ENCODE measurements around the gene KLHL3.
"Not testable (repeated sequence)": the region's sequence is repeated elsewhere in the genome, so short reads cannot be mapped to it uniquely, and the experiment has no call there.

KLHL3 gene

DNA sequence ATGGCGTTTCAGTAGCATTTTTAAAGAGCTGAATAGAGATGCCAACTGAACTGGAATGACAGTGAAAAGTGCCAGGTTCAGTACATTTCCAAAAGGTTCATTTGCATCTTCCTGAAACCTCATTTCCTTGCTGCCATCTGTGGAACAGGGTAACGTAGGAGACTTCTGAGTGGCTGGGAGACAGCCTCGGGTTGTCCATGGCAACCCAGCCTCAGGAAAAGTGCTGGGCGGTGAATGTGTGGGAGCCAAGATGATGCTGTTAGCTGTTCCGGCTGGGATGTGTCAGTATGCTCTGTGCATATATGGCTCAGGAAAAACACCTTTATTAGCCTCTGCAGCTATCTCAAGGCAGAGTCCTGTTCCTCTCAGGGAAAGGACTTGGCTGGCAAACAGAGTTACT is 87.5 kb downstream of the KLHL3 start:
- TF ChIP-seq, protein P1, sequence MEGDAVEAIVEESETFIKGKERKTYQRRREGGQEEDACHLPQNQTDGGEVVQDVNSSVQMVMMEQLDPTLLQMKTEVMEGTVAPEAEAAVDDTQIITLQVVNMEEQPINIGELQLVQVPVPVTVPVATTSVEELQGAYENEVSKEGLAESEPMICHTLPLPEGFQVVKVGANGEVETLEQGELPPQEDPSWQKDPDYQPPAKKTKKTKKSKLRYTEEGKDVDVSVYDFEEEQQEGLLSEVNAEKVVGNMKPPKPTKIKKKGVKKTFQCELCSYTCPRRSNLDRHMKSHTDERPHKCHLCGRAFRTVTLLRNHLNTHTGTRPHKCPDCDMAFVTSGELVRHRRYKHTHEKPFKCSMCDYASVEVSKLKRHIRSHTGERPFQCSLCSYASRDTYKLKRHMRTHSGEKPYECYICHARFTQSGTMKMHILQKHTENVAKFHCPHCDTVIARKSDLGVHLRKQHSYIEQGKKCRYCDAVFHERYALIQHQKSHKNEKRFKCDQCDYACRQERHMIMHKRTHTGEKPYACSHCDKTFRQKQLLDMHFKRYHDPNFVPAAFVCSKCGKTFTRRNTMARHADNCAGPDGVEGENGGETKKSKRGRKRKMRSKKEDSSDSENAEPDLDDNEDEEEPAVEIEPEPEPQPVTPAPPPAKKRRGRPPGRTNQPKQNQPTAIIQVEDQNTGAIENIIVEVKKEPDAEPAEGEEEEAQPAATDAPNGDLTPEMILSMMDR (IDR thresholded peaks at IDR 0.05; ENCODE audit: control insufficient read depth, extremely low read depth, insufficient read depth), result no peak
- no peak for DNase-seq (ENCODE audit: low read depth)
- no peak overlapping the region for H3K4me3 ChIP-seq (ENCODE audit: low read depth, low read length)

DNA sequence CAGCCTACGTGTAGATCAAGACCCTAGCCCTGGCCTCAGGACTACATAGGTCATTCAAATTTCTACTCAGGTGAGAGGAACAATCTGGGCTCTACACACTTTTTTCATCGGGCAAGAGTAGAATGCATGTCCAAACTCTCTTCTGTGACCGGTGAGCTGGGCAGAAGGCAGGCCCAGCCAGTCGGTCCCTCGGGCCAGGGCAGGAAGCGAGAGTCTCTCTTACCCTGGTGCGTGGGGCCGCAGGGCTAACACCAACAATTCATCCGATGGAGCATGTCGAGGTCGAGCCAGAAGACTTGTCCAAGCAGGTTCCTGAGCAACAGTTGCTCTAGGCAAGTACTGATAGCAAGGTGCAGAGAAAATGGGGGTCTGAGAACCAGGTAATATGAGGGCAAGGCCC is 88.5 kb downstream of the KLHL3 start:
- TF ChIP-seq, protein P1 (IDR thresholded peaks at IDR 0.05; ENCODE audit: control insufficient read depth, extremely low read depth, insufficient read depth), result no peak
- H3K4me3 ChIP-seq (ENCODE audit: low read depth, low read length), result no peak overlapping the region
- no peak for DNase-seq (ENCODE audit: low read depth)

DNA sequence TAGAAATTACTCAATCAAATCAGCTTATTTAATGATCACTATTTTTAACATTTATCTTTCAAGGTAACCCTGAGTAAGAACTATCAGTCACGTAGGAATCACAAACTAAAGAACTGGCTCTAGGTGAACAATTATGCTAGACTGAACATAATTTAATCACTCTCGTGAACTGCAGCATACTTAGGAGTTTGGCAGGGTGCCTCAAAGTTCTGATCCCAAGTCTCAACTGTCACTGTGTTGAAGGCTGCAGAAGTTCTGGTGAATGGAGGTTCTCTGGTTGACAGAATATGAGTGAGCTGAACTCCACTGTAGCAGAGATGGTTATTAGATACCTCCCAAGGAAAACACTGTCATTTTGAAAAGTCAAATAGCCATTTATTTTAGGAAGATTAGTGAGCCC is 89.1 kb downstream of the KLHL3 start:
- TF ChIP-seq, protein P1 (IDR thresholded peaks at IDR 0.05; ENCODE audit: control insufficient read depth, extremely low read depth, insufficient read depth), result no peak
- DNase-seq (ENCODE audit: low read depth), result no peak
- H3K4me3 ChIP-seq (ENCODE audit: low read depth, low read length), result no peak overlapping the region

DNA sequence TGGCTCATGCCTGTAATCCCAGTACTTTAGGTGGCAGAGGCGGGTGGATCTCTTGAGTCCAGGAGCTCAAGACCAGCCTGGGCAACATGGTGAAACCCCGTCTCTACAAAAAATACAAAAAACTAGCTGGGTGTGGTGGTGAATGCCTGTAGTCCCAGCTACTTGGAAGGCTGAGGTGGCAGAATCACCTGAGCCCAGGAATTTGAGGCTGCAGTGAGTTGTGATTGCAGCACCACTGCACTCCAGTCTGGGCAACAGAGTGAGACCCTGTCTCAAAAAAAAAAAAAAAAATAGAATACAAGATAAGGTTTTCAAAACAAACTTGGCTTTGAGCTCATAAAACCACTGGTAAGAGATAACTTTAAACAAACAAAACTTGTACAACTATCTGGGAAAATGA is 92.8 kb downstream of the KLHL3 start:
- not testable (repeated sequence) for DNase-seq (ENCODE audit: low read depth); H3K4me3 ChIP-seq (ENCODE audit: low read depth, low read length)

DNA sequence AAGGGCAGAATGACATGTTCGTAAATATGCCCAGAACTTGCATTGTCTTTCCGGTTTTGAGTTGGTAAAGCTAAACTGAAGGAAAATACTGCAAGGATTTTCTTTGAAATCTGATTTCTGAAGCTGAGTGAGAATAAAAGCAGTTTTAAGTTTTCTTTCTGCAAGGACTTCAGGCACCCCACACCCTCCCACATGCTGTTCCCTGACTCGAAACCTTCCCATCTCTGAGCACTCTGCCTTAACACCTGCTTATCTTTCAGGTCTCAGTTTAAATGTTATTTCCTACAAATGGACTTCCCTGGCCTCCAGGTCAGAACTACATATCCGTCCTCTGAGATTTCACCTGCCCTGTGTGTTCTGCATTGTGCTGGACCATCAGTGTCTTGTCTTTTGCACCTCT is 93.8 kb downstream of the KLHL3 start:
- no peak overlapping the region for H3K4me3 ChIP-seq (ENCODE audit: low read depth, low read length)
- TF ChIP-seq, protein P1 (IDR thresholded peaks at IDR 0.05; ENCODE audit: control insufficient read depth, extremely low read depth, insufficient read depth), result no peak
- no peak for DNase-seq (ENCODE audit: low read depth)

DNA sequence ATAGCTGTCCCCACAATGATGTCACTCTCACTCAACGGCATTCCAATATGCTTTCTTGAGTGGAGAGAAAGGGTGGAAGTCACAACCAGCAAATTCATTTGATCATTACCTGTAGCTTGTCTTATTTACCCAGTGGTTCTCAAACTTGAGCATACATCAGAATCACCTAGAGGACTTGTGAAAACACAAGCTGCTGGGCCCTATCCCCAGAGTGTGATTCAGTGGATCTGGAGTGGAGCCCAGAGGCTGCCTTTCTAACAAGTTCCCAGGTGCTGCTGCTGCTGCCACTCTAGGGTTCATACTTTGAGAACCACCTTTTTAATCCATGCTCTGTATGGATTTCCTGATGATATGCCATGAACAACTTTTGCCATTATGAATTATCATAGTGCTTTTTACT is 94.7 kb downstream of the KLHL3 start:
- DNase-seq (ENCODE audit: low read depth), result no peak
- TF ChIP-seq, protein P1 (IDR thresholded peaks at IDR 0.05; ENCODE audit: control insufficient read depth, extremely low read depth, insufficient read depth), result no peak
- H3K4me3 ChIP-seq (ENCODE audit: low read depth, low read length), result no peak overlapping the region

DNA sequence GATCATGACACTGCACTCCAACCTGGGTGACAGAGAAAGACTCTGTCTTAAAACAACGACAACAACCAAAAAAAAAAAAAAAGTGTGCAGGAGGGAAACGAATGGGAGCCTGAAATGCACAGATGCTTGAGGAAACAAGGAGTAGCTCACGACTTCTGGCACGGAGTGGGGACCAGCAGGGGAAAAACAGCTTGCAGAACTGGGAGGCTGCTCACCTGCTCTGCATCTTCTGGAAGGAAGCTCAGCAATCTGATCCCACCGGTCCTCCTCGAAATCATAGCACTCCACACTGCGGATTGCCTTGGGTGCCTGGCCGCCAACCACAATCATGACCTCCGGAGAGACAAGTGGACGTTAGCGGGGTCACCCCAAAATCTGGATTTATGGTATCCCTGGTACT is 96.2 kb downstream of the KLHL3 start:
- H3K4me3 ChIP-seq (ENCODE audit: low read depth, low read length), result no peak overlapping the region
- TF ChIP-seq, protein P1 (IDR thresholded peaks at IDR 0.05; ENCODE audit: control insufficient read depth, extremely low read depth, insufficient read depth), result no peak
- no peak for DNase-seq (ENCODE audit: low read depth)

DNA sequence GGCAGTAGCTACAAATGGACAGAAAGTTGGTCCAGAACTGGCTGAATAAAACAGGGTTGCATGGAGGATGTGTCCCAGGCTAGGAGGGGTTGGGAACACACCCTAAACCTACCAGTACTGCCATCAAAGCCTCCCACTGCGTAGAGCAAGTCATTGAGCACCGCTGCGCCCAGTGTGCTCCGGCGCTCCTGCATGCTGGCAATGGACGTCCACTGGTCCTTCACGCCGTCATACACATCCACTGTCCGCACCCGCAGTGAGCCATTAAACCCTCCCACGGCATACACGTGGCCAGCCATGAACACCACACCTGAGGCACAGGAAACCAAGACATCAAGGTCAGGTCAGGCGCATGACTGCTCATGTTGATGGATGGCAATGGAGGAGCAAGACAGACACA is 97.0 kb downstream of the KLHL3 start:
- TF ChIP-seq, protein P1 (IDR thresholded peaks at IDR 0.05; ENCODE audit: control insufficient read depth, extremely low read depth, insufficient read depth), result no peak
- DNase-seq (ENCODE audit: low read depth), result no peak
- H3K4me3 ChIP-seq (ENCODE audit: low read depth, low read length), result no peak overlapping the region
